Measurements from ENCODE around the gene CRYGD.
A peak's percentile ranks its signal among the peaks of the same experiment; 100 is the strongest.
"Not testable (repeated sequence)": the region's sequence is repeated elsewhere in the genome, so short reads cannot be mapped to it uniquely, and the experiment has no call there.

CRYGD gene

DNA sequence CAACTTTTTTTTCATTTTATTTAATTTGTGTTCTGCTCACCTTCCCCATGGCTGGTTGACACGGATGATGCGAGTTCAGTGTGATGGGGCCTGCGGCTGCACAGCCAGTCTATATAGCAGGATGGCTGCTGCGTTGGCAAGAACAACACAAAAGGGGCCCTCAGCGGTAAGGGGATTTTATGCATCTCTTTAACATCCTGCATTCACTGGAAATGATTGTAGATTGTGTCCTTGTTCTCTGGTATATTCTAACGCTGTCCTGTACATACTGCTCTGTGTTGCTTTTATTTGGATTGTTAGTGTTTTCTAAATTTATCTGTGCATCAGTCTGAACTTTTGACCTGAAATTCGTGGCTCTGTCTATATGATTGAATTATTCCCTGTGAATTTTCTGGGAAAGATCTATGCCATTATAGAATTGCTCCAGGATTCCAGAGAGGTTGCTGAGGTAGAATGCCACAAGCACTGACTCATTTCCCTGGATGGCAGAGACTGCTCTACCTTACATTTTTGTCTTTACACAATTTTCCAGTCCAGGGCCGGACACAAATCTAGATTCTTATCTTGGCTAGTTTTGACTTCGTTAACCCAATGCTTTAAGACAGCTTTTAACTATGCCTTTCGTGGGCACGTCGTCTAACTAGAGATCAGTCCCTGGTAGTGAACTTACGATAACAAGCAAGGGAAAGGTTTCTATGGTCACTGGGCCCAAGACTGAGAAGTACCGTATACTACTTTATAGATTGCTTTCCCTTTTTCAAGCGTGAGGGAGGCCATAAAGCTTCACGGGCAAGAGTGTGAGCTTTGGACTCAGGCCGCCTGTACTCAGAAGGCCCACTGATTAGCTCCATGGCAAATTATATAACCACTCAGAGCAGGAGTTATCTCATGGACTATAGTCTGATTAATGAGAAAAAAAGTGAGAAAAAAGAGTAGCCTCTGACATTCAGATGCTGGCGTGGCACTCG, 5.7 kb upstream of the CRYGD start, which contains the start of gene CRYGC:
TSS of gene CRYGC (minus strand) at position 85 of the 968 bp plus-strand sequence. CDS start at position 49, 36 bp downstream.
- DNase-seq, result no peak

DNA sequence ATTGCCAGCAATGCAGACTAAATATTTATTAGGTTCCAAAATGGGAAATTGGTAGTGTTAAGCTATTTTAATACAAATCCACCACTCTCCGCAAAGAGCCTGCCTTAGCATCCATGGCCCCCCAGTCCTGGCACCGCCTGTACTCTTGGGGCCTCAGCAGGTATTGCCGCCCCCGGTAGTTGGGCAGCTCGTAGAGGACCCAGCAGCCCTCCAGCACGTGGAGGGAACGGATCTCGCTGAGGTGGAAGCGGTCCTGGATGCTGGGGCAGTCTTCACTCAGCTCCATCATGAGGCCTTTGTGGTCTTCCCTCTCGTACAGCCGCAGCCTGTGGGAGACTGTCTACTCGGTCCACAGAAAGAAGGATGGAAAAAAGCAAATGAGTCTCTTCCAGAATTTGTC, 3.8 kb upstream of the CRYGD start:
- no peak for DNase-seq

DNA sequence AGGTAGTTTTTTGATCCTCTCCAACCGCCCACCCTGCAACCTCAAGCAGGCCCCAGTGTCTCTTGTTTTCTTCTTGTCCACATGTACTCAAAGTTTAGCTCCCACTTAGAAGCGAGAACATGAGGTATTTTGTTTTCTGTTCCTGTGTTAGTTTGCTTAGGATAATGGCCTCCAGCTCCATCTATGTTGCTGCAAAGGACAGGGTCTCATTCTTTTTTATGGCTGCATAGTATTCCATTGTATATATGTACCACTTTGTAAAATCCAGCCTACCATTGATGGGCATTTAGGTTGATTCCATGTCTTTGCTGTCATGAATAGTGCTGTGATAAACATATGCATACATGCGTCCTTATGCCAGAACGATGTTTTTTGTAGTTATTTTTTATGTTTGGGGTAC, 2.8 kb upstream of the CRYGD start:
- DNase-seq, result no peak

DNA sequence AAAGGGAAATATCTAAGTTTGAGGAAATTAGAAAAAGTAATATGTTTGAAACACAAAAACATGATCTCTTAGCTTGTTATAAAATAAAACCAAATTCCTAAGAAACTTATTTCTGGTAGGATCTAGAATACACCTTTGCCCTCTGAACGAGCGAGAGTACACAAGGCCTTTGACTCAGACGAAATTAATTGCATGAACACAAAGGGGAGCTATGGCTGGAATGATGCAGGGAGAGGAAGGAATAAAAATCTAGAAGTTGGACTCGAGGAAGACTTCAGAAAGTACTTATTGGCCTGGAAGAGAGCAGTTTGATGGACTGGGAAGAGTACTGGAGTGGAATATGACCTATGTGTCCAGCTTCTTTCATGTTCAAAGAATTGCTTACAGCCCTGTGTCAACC, 927 bp upstream of the CRYGD start:
- no peak for DNase-seq

DNA sequence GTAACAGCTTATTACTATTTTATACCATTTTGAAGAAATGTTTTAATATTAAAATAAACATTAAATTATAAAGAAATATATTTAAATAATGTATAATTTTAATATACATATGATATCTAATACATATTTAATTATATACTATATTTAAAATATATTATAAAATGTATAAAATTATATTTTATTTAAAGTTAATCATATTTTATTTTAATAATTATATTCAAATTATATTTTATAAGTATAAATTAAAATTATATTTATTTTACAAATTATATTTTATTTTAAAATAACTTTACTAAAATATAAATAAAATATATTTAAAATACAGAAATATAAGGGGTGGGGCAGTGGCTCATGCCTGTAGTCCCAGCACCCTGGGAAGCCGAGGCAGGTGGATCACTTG, 2.1 kb downstream of the CRYGD start:
- no peak for DNase-seq

DNA sequence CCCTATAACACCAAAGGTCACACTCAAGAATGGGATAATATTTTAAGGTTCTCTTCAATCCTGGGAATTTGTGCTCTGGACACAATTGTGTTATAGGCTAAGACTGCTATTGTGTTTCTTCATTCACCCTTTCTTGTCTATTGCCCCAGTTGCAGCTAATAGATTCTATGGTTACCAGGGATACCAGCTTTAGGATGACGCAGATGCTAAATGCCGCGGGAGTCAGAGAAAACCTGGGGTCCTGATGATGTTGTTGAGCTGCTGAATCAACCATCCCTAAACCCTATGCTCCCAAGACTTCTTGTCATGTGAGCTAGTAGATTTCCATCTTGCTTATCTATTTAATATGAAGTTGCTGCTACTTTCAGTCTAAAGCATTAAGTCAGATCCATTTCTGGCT, 5.4 kb downstream of the CRYGD start:
- no peak for DNase-seq

DNA sequence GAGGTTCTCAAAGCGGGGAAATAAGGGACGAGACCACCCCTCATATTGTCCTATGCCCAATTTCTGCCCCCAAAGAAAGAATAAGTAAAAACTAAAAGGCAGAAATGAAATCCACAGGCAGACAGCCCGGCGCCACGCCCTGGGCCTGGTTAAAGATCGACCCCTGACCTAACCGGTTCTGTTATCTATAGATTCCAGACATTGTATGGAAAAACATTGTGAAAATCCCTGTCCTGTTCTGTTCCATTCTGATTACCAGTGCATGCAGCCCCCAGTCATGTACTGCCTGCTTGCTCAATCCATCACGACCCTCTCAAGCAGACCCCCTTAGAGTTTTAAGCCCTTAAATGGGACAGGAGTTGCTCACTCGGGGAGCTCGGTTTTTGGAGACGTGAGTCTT, 6.9 kb downstream of the CRYGD start:
- DNase-seq, result not testable (repeated sequence)

DNA sequence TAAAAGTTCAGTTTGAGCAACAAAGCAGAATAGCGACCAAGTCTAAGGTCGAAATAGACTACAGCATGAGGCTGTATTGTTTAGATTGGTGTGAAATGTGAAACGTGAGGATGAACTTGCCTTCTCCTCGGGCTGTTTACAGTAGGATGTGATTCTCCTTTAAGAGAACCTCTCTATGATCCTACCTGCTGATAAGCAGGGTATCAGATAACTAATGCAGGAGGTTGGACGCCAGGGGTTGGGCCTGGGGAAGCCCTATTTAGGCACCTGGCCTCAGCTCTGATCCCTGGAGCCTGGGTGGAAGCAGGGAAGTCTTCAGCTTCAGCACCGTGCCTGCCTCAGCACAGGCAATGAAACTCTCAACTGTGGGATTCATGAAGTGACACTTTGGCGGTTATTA, 11.4 kb downstream of the CRYGD start:
- peak; percentile 80 for DNase-seq

DNA sequence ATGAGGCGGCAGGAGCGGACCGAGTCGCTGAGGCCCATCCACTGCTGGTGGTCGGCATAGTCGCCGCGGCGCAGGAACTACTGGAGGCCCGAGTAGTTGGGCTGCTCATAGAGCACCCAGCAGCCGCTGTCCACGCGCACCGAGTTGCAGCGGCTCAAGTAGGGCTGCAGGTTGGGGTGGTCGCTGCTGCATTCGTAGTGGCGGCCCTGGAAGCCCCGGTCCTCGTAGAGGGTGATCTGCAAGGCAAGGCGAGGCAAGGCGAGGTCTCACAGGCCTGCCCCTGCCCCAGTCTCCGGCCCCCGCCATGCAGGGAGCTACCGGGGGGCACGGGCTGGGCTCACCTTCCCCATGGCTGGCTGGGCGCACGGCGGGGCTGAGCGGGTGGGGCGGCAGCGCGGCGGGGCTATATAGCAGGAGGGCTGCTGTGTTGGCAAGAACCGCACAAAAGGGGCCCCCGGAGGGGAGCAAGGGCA, 12.0 kb downstream of the CRYGD start:
- DNase-seq, result peak; percentile 15

DNA sequence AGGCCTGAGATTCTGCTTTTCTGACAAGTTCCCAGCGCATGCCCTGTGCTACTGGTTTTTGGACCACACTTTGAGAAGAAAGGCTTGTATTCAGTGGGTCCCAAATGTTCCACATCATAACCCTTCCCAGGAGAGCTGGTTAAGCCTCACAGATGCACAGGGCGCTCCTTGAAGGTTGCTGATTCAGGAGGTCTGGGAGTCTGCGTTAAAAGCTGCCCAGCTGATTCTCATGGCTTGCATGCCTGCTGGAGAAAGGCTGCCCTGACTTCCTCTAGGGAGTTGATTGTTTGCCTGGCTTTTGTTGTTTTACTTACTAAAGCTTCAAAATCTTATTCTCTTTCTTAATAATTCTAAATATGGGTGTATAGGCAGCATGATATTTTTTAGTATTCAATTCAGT, 20.7 kb downstream of the CRYGD start:
- DNase-seq, result no peak

DNA sequence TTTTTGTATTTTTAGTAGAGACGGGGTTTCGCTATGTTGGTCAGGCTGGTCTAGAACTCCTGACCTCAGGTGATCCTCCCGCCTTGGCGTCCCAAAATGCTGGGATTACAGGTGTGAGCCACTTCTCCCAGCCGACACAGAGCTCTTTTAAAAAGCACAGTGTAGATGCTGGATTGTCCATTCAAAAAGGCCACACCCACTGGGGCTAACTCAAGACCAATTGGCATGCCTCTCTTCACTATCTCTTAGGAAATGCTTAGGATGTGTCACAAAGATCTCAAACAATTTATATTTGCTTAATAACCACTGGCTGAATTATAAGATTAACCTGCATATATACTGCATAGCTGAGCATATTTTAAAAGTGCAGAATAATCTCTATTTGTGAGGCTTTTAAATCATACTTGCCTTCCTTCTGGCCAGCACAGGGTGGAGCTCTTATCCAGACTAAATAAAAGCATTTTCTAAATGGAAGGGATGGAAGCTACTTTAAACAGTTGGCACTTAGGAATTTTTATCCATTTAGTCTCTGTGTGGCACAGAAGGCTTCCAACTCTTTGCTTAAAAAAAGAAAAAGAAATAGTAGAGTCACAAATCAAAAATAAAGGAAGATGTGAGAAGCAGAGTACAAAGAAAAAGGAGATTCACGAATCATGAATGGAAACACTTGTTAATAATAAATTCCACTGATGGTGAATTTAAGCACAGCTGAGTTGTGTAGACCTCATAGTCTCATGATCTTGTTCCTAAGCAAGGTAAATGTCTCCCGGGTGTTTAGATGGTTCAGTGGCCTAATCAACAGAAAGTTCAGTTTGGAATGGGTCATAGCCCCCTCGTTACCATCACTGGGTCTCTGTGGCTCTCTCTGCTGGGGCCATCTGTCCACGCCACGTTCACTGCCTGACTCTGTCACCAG, 22.4 kb downstream of the CRYGD start:
- DNase-seq, result peak; percentile 25

DNA sequence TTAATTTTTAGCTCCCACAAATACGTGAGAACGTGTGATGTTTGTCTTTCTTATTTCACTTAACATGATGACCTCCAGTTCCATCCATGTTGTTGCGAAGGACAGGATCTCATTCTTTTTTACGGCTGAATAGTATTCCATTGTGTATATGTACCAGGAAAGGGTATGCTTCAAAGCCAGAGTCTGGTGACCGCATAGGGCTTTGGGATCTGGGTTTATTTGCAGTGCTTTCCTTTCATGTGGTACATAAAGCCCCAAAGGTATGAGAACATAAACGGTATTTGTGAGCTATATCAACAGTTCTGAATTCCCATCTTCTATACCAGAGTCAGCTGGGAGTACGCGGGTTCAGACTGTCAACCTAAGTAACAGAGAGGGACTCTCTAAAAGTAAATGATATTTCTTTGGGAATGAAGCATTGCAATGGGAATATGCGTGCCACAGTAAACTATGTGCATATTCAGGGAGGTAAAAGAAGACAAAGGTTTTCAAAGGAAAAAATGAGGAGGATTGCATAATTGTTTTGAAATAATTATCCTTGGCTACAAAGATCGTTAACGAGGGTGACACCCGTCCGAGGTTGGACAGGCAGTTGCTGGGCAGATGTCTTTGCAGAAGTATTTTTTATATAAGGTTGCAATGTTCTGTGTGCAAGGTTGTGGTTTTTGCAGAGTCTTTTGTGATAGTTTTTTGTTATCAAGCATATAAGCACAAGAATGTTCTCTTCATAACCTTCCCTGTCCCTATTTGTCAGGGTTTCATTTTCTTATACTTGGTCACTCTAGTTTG, 24.4 kb downstream of the CRYGD start:
- no peak for DNase-seq

DNA sequence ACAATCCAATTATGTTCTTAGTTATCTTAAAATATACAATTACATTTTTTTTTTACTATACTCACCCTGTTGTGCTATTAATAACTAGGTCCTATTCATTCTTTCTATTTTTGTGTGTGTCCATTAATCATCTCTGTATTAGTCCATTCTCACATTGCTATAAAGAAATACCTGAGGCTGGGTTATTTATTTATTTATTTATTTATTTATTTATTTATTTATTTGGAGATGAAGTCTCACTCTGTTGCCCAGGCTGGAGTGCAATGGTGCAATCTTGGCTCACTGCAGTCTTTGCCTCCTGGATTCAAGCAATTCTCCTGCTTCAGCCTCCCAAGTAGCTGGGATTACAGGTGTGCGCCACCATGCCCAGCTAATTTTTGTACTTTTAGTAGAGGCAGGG, 25.6 kb downstream of the CRYGD start:
- not testable (repeated sequence) for DNase-seq

DNA sequence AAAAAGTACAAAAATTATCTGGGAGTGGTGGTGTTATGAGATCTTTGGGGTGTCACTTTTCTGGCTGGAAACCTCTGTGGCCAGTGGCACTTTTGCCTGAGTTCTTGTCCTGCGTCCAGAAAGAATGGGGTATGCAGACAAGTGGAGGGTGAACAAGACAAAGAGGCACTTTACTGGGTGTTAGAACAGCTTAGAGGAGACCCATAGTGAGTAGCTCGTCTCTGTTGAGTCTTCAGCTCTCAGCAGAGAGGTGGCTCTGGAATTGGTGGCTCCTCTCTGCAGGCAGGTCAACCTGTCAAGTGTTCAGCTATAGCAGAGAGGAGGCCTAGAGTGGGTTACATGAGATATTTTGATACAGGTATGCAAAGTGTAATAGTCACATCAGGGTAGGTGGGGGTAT, 26.1 kb downstream of the CRYGD start:
- DNase-seq, result no peak

DNA sequence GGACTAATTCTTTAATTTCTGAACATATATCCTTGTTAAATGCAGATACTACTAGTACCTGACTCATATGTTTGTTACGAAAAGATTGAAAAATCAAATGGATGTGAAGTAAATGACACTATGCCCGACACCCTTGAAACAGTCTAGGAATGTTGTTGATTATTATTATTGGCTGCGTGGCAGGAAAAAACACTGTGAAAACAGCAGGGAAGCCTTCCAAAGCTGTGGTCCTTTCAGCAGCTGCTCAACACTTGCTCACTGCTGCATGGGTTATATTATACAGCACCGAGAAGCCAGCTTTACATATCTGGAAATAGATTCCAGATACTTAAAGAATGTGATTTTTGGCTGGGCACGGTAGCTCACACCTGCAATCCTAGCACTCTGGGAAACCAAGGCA, 26.5 kb downstream of the CRYGD start:
- no peak for DNase-seq

DNA sequence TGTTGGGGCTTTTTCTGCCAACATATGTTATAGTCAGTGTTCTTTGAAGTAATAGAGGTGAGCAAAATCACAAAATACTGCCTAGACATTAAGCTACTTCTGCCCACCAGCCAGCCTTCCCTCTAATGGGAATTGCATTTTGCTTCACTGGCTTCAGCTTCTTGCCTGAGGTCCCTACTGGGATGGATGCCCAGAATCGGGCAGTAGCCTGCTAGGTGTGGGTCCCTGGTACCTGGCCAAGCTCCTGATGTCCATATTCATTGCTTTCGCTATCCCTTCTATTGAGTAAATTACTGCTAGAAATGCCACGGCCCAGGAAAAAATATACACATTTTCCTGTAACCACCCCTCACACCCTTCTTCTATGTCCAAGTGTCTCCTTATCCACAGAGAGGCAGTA, 27.0 kb downstream of the CRYGD start:
- no peak for DNase-seq

DNA sequence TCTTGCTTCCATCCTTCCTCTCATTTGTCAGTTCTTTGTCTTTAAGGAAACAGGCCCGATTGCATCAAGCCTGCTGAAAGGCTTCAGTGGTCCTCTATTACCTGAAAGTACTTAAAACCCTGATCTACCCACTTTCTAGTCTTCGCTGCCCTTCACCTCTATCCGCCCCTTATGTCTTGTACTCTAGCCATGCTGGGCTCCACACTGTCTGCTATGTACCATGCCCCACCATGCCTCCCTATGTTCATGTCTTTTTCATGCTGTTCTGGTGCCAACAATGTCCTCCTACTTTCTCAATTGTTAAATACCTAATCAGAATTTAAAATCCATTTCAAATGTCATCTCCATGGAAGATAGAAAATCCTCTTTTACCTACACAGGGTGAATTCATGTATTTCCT, 28.2 kb downstream of the CRYGD start:
- DNase-seq, result no peak

DNA sequence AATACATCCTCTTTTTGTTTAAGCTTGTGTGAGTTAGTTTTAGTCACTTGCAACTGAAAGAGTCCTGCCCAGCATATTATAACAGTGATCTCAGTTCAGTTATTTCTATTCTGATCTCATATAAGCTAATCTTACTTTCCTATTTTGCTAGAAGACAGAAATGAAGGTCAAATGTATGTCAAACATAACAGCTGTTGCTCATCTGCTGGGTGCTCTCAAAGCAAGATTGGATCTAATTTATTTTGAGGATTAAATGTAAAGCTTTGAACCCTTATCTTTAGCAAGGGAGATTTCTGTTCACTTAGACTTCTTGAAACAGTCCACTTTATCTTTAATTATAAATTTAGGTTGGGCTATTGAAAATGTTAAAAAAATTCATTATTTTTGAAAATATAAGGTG, 31.2 kb downstream of the CRYGD start:
- DNase-seq, result no peak

DNA sequence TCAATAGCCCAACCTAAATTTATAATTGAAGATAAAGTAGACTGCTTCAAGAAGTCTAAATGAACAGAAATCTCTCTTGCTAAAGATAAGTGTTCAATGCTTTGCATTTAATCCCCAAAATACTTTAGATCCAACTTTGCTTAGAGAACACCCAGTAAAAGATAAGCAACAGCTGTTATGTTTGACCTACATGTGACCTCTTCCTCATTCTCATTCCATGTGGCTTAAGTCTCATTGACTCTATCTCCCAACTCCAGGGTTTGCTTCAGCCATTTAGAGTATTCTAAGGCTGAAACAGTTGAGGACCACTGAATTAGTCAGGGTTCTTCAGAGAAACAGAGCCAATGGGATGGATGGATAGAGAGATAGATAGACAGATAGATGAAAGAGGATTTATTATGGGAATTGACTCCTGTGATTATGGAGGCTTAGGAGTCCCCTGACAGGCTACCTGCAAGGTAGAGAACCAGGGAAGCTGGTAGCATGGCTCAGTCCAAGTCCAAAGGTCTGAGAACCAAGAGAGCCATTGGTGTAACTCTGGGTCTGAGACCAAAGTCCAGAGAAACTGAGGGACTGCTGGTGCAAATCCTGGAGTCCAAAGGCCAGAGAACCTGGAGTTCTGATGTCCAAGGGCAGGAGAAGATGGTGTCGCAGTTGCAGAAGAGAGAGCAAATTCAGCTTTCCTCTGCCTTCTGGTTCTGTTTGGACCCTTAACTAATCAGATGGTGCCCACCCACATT, 32.1 kb downstream of the CRYGD start:
- DNase-seq, result no peak

DNA sequence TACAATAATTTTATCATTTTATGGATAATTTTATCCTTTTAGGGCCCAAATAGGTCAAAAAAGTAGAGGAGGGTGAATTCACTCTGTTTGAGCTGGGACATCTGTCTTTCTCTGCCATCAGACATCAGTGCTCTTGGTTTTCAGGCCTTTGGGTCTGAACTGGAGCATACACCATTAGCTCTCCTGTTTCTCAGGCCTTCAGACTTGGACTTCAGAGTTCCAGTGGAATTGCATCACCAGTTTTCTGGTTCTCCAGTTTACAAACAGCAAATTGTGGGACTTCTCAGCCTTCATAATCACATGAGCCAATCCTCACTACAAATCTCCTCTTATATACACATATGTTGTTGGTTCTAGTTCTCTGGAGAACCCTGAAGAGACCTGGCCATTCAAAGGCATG, 33.9 kb downstream of the CRYGD start:
- no peak for DNase-seq

DNA sequence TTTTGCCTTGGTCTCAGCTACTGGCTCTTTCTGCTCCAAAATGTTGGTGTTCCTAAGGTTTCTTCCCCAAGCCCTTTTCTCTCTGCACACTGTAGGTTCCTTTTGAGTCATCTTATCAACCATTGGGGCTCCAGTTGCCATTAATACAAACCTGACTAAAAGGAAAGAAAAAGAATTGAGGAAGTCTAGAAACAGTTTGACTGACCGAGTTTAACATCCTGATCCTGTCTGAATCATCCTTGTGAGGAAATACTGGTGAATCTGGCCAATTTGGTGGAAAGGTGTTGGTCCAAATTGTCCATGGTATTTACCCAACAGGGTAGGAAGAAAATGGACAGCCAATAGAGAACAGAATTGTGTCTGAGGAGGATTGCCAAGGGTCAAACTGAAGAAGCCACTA, 38.3 kb downstream of the CRYGD start:
- DNase-seq, result no peak

DNA sequence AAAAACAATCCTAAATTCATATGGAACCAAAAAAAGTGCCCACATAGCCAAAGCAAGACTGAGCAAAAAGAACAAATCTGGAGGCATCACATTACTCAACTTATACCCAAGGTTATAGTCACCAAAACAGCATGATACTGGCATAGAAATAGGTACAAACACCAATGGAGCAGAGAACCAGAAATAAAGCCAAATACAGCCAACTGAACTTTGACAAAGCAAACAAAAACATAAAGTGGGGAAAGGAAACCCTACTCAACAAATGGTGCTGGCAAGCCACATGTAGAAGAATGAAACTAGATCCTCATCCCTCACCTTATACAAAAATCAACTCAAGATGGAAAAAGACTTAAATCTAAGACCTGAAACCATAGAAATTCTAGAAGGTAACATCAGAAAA, 40.5 kb downstream of the CRYGD start:
- no peak for DNase-seq
